IMR-90 (cell line): ENCODE results near the gene TMTC1. TPM values are rescaled to one million over a fixed set of nuclear protein-coding genes. Genes with fewer than 3 reads are reported as not detected.

Source experiments
- ATAC-seq: fragments of 200-7000 bp; cut with Tn5 transposase; 2 replicates; pipeline ENCODE4 v1.9.1; 2020; ENCODE audit warnings: low read depth, mild to moderate bottlenecking, moderate library complexity
- Bru-seq: library from RNA; stranded (reverse); fragments of 400-500 nt; gene quantifications from one replicate; lab custom pipeline; 2021; lab: Mats Ljungman, UMichigan
- BruChase-seq, 2 experiments: library from RNA; stranded (reverse); fragments of 400-500 nt; gene quantifications; one replicate each; lab custom pipeline; 2021; lab: Mats Ljungman, UMichigan
- BruUV-seq: library from RNA; stranded (reverse); fragments of 400-500 nt; replicated peaks from 2 replicates; lab custom pipeline; 2021; lab: Mats Ljungman, UMichigan
- CTCF ChIA-PET: fragments of 300-600 bp; formaldehyde crosslinking; extraction: SDS; loops from one replicate; lab custom pipeline; 2021; ENCODE audit warnings: antibody characterized with exemption; lab: Yijun Ruan, JAX
- POLR2A ChIA-PET: fragments of 300-600 bp; sonication (Branson Sonifier 250); formaldehyde crosslinking; loops from one replicate; lab custom pipeline; 2022; ENCODE audit warnings: antibody characterized with exemption; ENCODE audit not compliant: unreplicated experiment; lab: Charles Lee
- DNase-seq: peaks from one replicate; pipeline ENCODE4 v3.0.0; 2013
- H2AFZ ChIP-seq: replicated peaks from 2 replicates; pipeline ENCODE3; 2013; ENCODE audit warnings: low read length, mild to moderate bottlenecking; ENCODE audit not compliant: poor library complexity
- H2AK5ac ChIP-seq: 2 replicates; pipeline ENCODE4 v1.6.1; 2013; ENCODE audit warnings: low read depth, low read length, inconsistent platforms
- H2AK9ac ChIP-seq: replicated peaks from 2 replicates; pipeline ENCODE3; 2013; ENCODE audit warnings: mild to moderate bottlenecking, low read depth, low read length, moderate library complexity; ENCODE audit not compliant: poor library complexity
- H2BK120ac ChIP-seq: 2 replicates; pipeline ENCODE4 v1.6.1; 2013; ENCODE audit warnings: low read depth, low read length, inconsistent platforms
- H2BK15ac ChIP-seq: 3 replicates; pipeline ENCODE4 v1.6.1; 2013; ENCODE audit warnings: low read depth, low read length, inconsistent platforms
- H2BK20ac ChIP-seq: 2 replicates; pipeline ENCODE4 v1.6.1; 2013; ENCODE audit warnings: low read depth, mild to moderate bottlenecking, inconsistent platforms, low read length, moderate library complexity
- H2BK5ac ChIP-seq: 2 replicates; pipeline ENCODE4 v1.6.1; 2013; ENCODE audit warnings: mild to moderate bottlenecking, low read depth, low read length, inconsistent platforms; ENCODE audit not compliant: poor library complexity, severe bottlenecking
- H3K14ac ChIP-seq: replicated peaks from 2 replicates; pipeline ENCODE4 v1.6.1; 2013; ENCODE audit warnings: low read depth, low read length, inconsistent platforms
- H3K18ac ChIP-seq: 2 replicates; pipeline ENCODE4 v1.6.1; 2013; ENCODE audit warnings: low read depth, low read length, control low read depth
- H3K23ac ChIP-seq: 2 replicates; pipeline ENCODE4 v1.6.1; 2013; ENCODE audit warnings: low read depth, low read length, inconsistent platforms
- H3K27ac ChIP-seq: 2 replicates; pipeline ENCODE4 v1.5.1; 2013; ENCODE audit warnings: mild to moderate bottlenecking, control low read depth, low read length; ENCODE audit not compliant: insufficient read depth
- H3K27me3 ChIP-seq: 2 replicates; pipeline ENCODE4 v1.6.1; 2013; ENCODE audit warnings: low read length; ENCODE audit not compliant: control insufficient read depth, insufficient read depth
- H3K36me3 ChIP-seq: 2 replicates; pipeline ENCODE4 v1.6.1; 2013; ENCODE audit warnings: low read length, mixed read lengths; ENCODE audit not compliant: control insufficient read depth, insufficient read depth
- H3K4ac ChIP-seq: 2 replicates; pipeline ENCODE4 v1.6.1; 2013; ENCODE audit warnings: low read depth, low read length, inconsistent platforms
- H3K4me1 ChIP-seq: 2 replicates; pipeline ENCODE4 v1.6.1; 2013; ENCODE audit warnings: low read length, mixed read lengths; ENCODE audit not compliant: control insufficient read depth, insufficient read depth
- H3K4me2 ChIP-seq: 2 replicates; pipeline ENCODE4 v1.6.1; 2013; ENCODE audit warnings: low read depth, mild to moderate bottlenecking, control low read depth, low read length, moderate library complexity
- H3K4me3 ChIP-seq: 2 replicates; pipeline ENCODE4 v1.5.1; 2013; ENCODE audit warnings: low read depth, mild to moderate bottlenecking, control low read depth, low read length, moderate library complexity; ENCODE audit not compliant: insufficient read depth
- H3K56ac ChIP-seq: 2 replicates; pipeline ENCODE4 v1.6.1; 2013; ENCODE audit warnings: low read length, inconsistent platforms; ENCODE audit not compliant: insufficient read depth; ENCODE audit errors: extremely low read depth
- H3K79me1 ChIP-seq, 2 experiments: 2 replicates each; pipeline ENCODE4 v1.6.1; 2013; ENCODE audit warnings: low read length in 2 of 2, inconsistent platforms in 1 of 2, low read depth in 1 of 2
- H3K9ac ChIP-seq: 2 replicates; pipeline ENCODE4 v1.6.1; 2013; ENCODE audit warnings: low read depth, low read length, control low read depth
- H3K9me1 ChIP-seq: 2 replicates; pipeline ENCODE4 v1.6.1; 2013; ENCODE audit warnings: low read length, inconsistent platforms; ENCODE audit not compliant: insufficient read depth
- H3K9me3 ChIP-seq: 2 replicates; pipeline ENCODE4 v1.6.1; 2013; ENCODE audit warnings: low read length; ENCODE audit not compliant: control insufficient read depth, insufficient read depth
- H4K20me1 ChIP-seq: 2 replicates; pipeline ENCODE4 v1.6.1; 2013; ENCODE audit warnings: low read length, inconsistent platforms; ENCODE audit not compliant: insufficient read depth
- H4K5ac ChIP-seq: 2 replicates; pipeline ENCODE4 v1.6.1; 2013; ENCODE audit warnings: mild to moderate bottlenecking, low read depth, low read length, control low read depth
- H4K8ac ChIP-seq, 2 experiments: 2 replicates each; pipeline ENCODE4 v1.6.1; 2013; ENCODE audit warnings: low read depth in 2 of 2, low read length in 2 of 2, control low read depth in 1 of 2, inconsistent platforms in 1 of 2
- H4K91ac ChIP-seq: 2 replicates; pipeline ENCODE4 v1.6.1; 2013; ENCODE audit warnings: low read depth, low read length, inconsistent platforms; ENCODE audit not compliant: insufficient read depth
- CHD1 ChIP-seq: IDR thresholded peaks from 2 replicates; pipeline ENCODE4 v1.6.1; 2012; ENCODE audit warnings: low read depth, low read length, improper control_type of control experiment
- MXI1 ChIP-seq: IDR thresholded peaks from 2 replicates; pipeline ENCODE4 v1.6.1; 2012; ENCODE audit warnings: low read depth, mild to moderate bottlenecking, low read length, moderate library complexity, borderline replicate concordance
- RAD21 ChIP-seq: IDR thresholded peaks from 2 replicates; pipeline ENCODE4 v1.6.1; 2012; ENCODE audit warnings: low read length, improper control_type of control experiment
- WGBS, 2 experiments: methylation state at CpG; one replicate each; pipeline versions ENCODE4 v1.1.5 to v1.1.7; 2013; ENCODE audit warnings: missing lambda C conversion rate in 2 of 2; ENCODE audit not compliant: insufficient read length in 1 of 2; ENCODE audit errors: extremely low coverage in 2 of 2; 5-methylcytosine and 5-hydroxymethylcytosine counted together
- dilution Hi-C: fragments of 300-500 bp; cut with HindIII; formaldehyde crosslinking; loops from one replicate; pipeline ENCODE4 v1.14.3; 2018; ENCODE audit warnings: low sequenced_read_pairs; ENCODE audit not compliant: unreplicated experiment
- in situ Hi-C: fragments of 300-500 bp; cut with MboI; formaldehyde crosslinking; loops from 3 replicates; pipeline ENCODE4 v1.14.3; 2019; ENCODE audit warnings: low sequenced_read_pairs, inconsistent platforms, mixed read lengths
- intact Hi-C: fragments of 100-400 bp; cut with micrococcal nuclease; formaldehyde crosslinking; loops from 2 replicates; pipeline ENCODE4 v1.10.0; 2022
- long read RNA-seq: library from polyadenylated mRNA; unstranded; transcript quantifications from one replicate; pipeline ENCODE4 v2.0.0, GENCODE V29; 2021; ENCODE audit not compliant: unreplicated experiment
- polyA plus RNA-seq, 3 experiments: library from polyadenylated mRNA; depleted of rRNA; stranded (reverse); fragments of >200 nt; gene quantifications; 2 replicates each; pipeline ENCODE4 v1.2.3, GENCODE V29; 2012; ENCODE audit warnings: low replicate concordance in 1 of 3
- total RNA-seq: library from RNA; depleted of rRNA; stranded (reverse); fragments of >200 nt; gene quantifications from 2 replicates; pipeline ENCODE4 v1.2.3, GENCODE V29; 2012; rRNA removed

TMTC1 gene
- total RNA-seq (31.9 and 36.4 TPM in 2 replicates), polyA plus RNA-seq (2012; rRNA removed) (10.6 and 12.5 TPM in 2 replicates), Bru-seq, nascent RNA (percentile 98 among the genes with signal in this experiment), BruChase-seq, experiment 1, labeled RNA remaining after a 6-hour chase (percentile 94 among the genes with signal in this experiment), BruChase-seq, experiment 2, labeled RNA remaining after a 2-hour chase (percentile 96 among the genes with signal in this experiment)
- polyA plus RNA-seq (2012; cell fraction: cytosol; rRNA removed): 6.4 and 7.7 TPM in 2 replicates
- polyA plus RNA-seq (2012; cell fraction: nucleus; rRNA removed; ENCODE audit: low replicate concordance): 4.2 and 12.2 TPM in 2 replicates
- long read RNA-seq, full-length matches to known transcripts: 222 of 361 reads
- long read RNA-seq, partial matches to known transcripts: 43 of 361 reads
- long read RNA-seq, other reads (novel, unspliced or antisense): 96 of 361 reads

- dilution Hi-C loops (no loop called here), intact Hi-C loops (loop anchor here (2.0 to 10.0 kb wide), 4 partner anchors 237 to 1018 kb away; no protein-coding TSS in a partner anchor), in situ Hi-C loops (loop anchor here (10.0 kb wide), 1 partner anchor 239 kb away; no protein-coding TSS in a partner anchor)
- Histone ChIP-seq H2AK5ac (peak within 1 kb of the TSS; percentile 7; the same call in 1 of the 2 replicates), H3K36me3 (peaks cover under 1% of the 10 kb centered on the region; the same call in 1 of the 2 replicates), H4K8ac (peak within 1 kb of the TSS; percentile 32 to 69; a peak in 3 of 4 replicates), H2BK20ac (peak within 1 kb of the TSS; percentile 38), H3K4ac (peak within 1 kb of the TSS; percentile 65), H3K4me2 (peak within 1 kb of the TSS; percentile 74), H3K27me3 (peaks cover 8% of the 10 kb centered on the region; the same call in 1 of the 2 replicates), H4K20me1 (peaks cover 17% of the 10 kb centered on the region), H4K5ac (peak within 1 kb of the TSS; percentile 22), H2AK9ac (peak within 1 kb of the TSS; percentile 60), H3K4me3 (peak within 1 kb of the TSS; percentile 95), H2AFZ (peak within 1 kb of the TSS; percentile 80), H3K9me3 (no peaks in the 10 kb centered on the region; the same call in 1 of the 2 replicates), H3K79me1 (peaks cover 8 to 24% of the 10 kb centered on the region in 2 experiments; a peak in 3 of 4 replicates), H2BK15ac (peak within 1 kb of the TSS; percentile 47; the same call in 1 of the 3 replicates), H3K4me1 (peaks cover 2% of the 10 kb centered on the region), H2BK5ac (peak within 1 kb of the TSS; percentile 77), H2BK120ac (peak within 1 kb of the TSS; percentile 70; the same call in 1 of the 2 replicates), H3K27ac (peak within 1 kb of the TSS; percentile 89), H3K56ac (peak within 1 kb of the TSS; percentile 70), H3K9ac (peak within 1 kb of the TSS; percentile 86), H4K91ac (peak within 1 kb of the TSS; percentile 68), H3K9me1 (no peaks in the 10 kb centered on the region), H3K18ac (peak within 1 kb of the TSS; percentile 81), H3K14ac (peak within 1 kb of the TSS; percentile 60), H3K23ac (peak within 1 kb of the TSS; percentile 76)
- ATAC-seq (peak; percentile 77), DNase-seq (peak; percentile 50)
- BruUV-seq: no TSS peak
- WGBS, 2 experiments: 0% methylated on average over 21 of the region's 87 CpGs; no CpG with 5 or more reads in 1 of the 2 experiments
- CTCF ChIA-PET: no interaction called here
- POLR2A ChIA-PET: no interaction called here
- TF ChIP-seq CHD1 (peak; percentile 71; the same call in 1 of the 2 replicates), MXI1 (peak; percentile 82), RAD21 (no peak)
Measured at GRCh38 chr12:29783773-29784666, at the start of gene TMTC1. Gene TMTC1, minus strand, starts transcription at chr12:29783942. Its CDS starts 191 bp downstream, at chr12:29783751.
